GM21515 (cell line): ENCODE results near the gene SOCS3.
"Not testable (repeated sequence)": the region's sequence is repeated elsewhere in the genome, so short reads cannot be mapped to it uniquely, and the experiment has no call there.

ENCODE experiments used
- ATAC-seq: cut with Tn5 transposase; IDR thresholded peaks from one replicate; pipeline ENCODE4 v1.9.1; 2021; ENCODE audit not compliant: unreplicated experiment

The SOCS3 gene

GRCh38 chr17:78313735-78314648 lies 45.9 kb downstream of the SOCS3 start:
- no peak for ATAC-seq

- not testable (repeated sequence) for ATAC-seq
Observed at GRCh38 chr17:78309659-78310255, 50.1 kb downstream of the SOCS3 start.

GRCh38 chr17:78307887-78308638 lies 51.8 kb downstream of the SOCS3 start:
- ATAC-seq: no peak

- ATAC-seq: no peak
Observed at GRCh38 chr17:78306913-78307312, 53.0 kb downstream of the SOCS3 start.
